Measurements from ENCODE around the gene PDE1A.

DNA sequence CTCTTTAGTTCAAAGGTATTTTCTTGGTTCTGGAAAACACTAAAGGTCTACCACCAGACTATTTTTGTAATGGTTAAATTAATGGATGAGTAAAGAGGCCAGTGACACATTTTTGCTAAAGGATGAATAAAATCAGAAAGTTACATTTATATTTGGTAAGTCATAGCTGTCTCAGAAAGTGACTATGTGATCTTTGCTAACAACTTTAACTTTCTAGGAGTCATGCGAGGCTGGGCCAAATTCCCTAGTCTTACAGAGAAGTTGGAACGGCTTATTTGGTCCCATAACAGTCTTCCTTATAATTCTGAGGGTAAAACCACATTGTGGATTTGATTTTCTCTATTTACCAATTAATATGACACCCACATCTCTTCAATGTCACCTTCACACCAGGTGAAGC lies 198.1 kb downstream of the PDE1A start:
- TF ChIP-seq ZC3H11A (IDR thresholded peaks at IDR 0.05) (no peak), BHLHE40 (IDR thresholded peaks at IDR 0.05; ENCODE audit: low read depth, low read length) (no peak), TFCP2L1 (CRISPR knock-in tag; IDR thresholded peaks at IDR 0.05) (no peak), POLR2A (IDR thresholded peaks at IDR 0.05; ENCODE audit: low read length) (no peak), CHD4 (IDR thresholded peaks at IDR 0.05; ENCODE audit: borderline replicate concordance) (no peak), SREBF2 (IDR thresholded peaks at IDR 0.05) (no peak), MYC (IDR thresholded peaks at IDR 0.05; ENCODE audit: borderline replicate concordance, low read length) (no peak), ESRRA (IDR thresholded peaks at IDR 0.05; ENCODE audit: borderline replicate concordance, low read length) (no peak), EP300 (IDR thresholded peaks at IDR 0.05) (no peak), NPAS2 (CRISPR knock-in tag; IDR thresholded peaks at IDR 0.05; ENCODE audit: borderline replicate concordance) (no peak), HDAC2 (IDR thresholded peaks at IDR 0.05) (no peak)
- TF ChIP-seq, protein P1, sequence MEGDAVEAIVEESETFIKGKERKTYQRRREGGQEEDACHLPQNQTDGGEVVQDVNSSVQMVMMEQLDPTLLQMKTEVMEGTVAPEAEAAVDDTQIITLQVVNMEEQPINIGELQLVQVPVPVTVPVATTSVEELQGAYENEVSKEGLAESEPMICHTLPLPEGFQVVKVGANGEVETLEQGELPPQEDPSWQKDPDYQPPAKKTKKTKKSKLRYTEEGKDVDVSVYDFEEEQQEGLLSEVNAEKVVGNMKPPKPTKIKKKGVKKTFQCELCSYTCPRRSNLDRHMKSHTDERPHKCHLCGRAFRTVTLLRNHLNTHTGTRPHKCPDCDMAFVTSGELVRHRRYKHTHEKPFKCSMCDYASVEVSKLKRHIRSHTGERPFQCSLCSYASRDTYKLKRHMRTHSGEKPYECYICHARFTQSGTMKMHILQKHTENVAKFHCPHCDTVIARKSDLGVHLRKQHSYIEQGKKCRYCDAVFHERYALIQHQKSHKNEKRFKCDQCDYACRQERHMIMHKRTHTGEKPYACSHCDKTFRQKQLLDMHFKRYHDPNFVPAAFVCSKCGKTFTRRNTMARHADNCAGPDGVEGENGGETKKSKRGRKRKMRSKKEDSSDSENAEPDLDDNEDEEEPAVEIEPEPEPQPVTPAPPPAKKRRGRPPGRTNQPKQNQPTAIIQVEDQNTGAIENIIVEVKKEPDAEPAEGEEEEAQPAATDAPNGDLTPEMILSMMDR (IDR thresholded peaks at IDR 0.05), result no peak

Data from A549 (cell line).